ENCODE measurements around the gene MSRB1. TPM values are rescaled to one million over a fixed set of nuclear protein-coding genes. Genes with fewer than 3 reads are reported as not detected.

Gene MSRB1
- total RNA-seq, 4 donors from 2014 or later = 5.0 to 43.7 (median 12.4) TPM

GRCh38 chr16:1936945-1937479 lies 6.0 kb downstream of the MSRB1 start:
- no peak for DNase-seq
- peaks cover 0 to 7% of the 10 kb centered on the region in 2 donors for H3K4me1 ChIP-seq
- H3K27me3 ChIP-seq = no peaks in the 10 kb centered on the region
- peaks cover 0 to 7% of the 10 kb centered on the region in 2 donors for H3K36me3 ChIP-seq
- TF ChIP-seq POLR2A (IDR thresholded peaks at IDR 0.05) = no peak
- no peak for TF ChIP-seq CTCF (IDR thresholded peaks at IDR 0.05)
- no peak overlapping the region for H3K4me3 ChIP-seq (replicated peaks in 1 of 3)
- intact Hi-C loops (cut with DNase I) = no loop called here
- WGBS, 2 donors = 91 to 94% methylated on average over 11 of the region's 11 CpGs
- H3K27ac ChIP-seq = no peak overlapping the region
- no peaks in the 10 kb centered on the region for H3K9me3 ChIP-seq

- Histone ChIP-seq H3K27ac (no peak overlapping the region), H3K4me1 (peaks cover 0 to 9% of the 10 kb centered on the region in 2 donors), H3K9me3 (no peaks in the 10 kb centered on the region), H3K36me3 (no peaks in the 10 kb centered on the region), H3K27me3 (no peaks in the 10 kb centered on the region), H3K4me3 (replicated peaks in 1 of 3) (no peak overlapping the region)
- intact Hi-C loops (cut with DNase I) = no loop called here
- no peak for DNase-seq
- no peak for TF ChIP-seq CTCF (IDR thresholded peaks at IDR 0.05)
- TF ChIP-seq POLR2A (IDR thresholded peaks at IDR 0.05) = no peak
- WGBS, 2 donors = 65 to 66% methylated on average over 15 to 18 of the region's 23 CpGs
Observed at GRCh38 chr16:1933097-1933661, 9.8 kb downstream of the MSRB1 start.

- H3K4me1 ChIP-seq = peaks cover 0 to 9% of the 10 kb centered on the region in 2 donors
- DNase-seq = peak; percentile 37 to 42
- intact Hi-C loops (cut with DNase I) = no loop called here
- H3K27ac ChIP-seq = no peak overlapping the region
- no peaks in the 10 kb centered on the region for H3K36me3 ChIP-seq
- H3K27me3 ChIP-seq = no peaks in the 10 kb centered on the region
- WGBS, 2 donors = 70 to 72% methylated on average over 8 to 11 of the region's 19 CpGs
- H3K4me3 ChIP-seq (replicated peaks in 1 of 3) = no peak overlapping the region
- no peaks in the 10 kb centered on the region for H3K9me3 ChIP-seq
- TF ChIP-seq CTCF (IDR thresholded peaks at IDR 0.05) = peak in 2 of 6 experiments; percentile 21 to 28
- TF ChIP-seq POLR2A (IDR thresholded peaks at IDR 0.05) = no peak
Observed at GRCh38 chr16:1932050-1933028, 10.7 kb downstream of the MSRB1 start.

- H3K9me3 ChIP-seq = no peaks in the 10 kb centered on the region
- H3K4me3 ChIP-seq (replicated peaks in 1 of 3) = no peak overlapping the region
- peaks cover 0 to 16% of the 10 kb centered on the region in 2 donors for H3K4me1 ChIP-seq
- TF ChIP-seq CTCF (IDR thresholded peaks at IDR 0.05) = no peak
- no peak for TF ChIP-seq POLR2A (IDR thresholded peaks at IDR 0.05)
- no peak overlapping the region for H3K27ac ChIP-seq
- no peak for DNase-seq
- no peaks in the 10 kb centered on the region for H3K27me3 ChIP-seq
- intact Hi-C loops (cut with DNase I) = no loop called here
- 81 to 88% methylated on average over 9 to 10 of the region's 10 CpGs for WGBS, 2 donors
- no peaks in the 10 kb centered on the region for H3K36me3 ChIP-seq
Observed at GRCh38 chr16:1930338-1930720, 12.7 kb downstream of the MSRB1 start.
